Spleen (tissue), 11 donors: ENCODE data around the gene CCNJ. TPM values are rescaled to one million over a fixed set of nuclear protein-coding genes. Genes with fewer than 3 reads are reported as not detected.

Source experiments
- DNase-seq: peaks from one replicate; pipeline ENCODE4 v3.0.0-alpha.2; 2020
- H3K27ac ChIP-seq, 8 donors: fragments of 200-600 bp; sonication (generic) in 7 of 8; 1 replicate in 4 of 8; 2 replicates in 4 of 8; pipeline versions ENCODE4 v1.5.0 to v1.8.0; 2016 to 2021; ENCODE audit warnings: inconsistent platforms in 4 of 8, mild to moderate bottlenecking in 4 of 8, moderate library complexity in 1 of 8
- H3K27me3 ChIP-seq, 7 donors: fragments of 200-600 bp; sonication (generic) in 6 of 7; replicated peaks in 1 of 7; 1 replicate in 4 of 7; 2 replicates in 3 of 7; pipeline versions ENCODE4 v1.5.0 to v1.8.0; 2016 to 2021; ENCODE audit warnings: inconsistent platforms in 3 of 7, mild to moderate bottlenecking in 1 of 7
- H3K36me3 ChIP-seq, 6 donors: fragments of 200-600 bp; sonication (generic) in 5 of 6; 1 replicate in 4 of 6; 2 replicates in 2 of 6; pipeline versions ENCODE4 v1.5.0 to v1.8.0; 2016 to 2021; ENCODE audit warnings: inconsistent platforms in 2 of 6
- H3K4me1 ChIP-seq, 6 donors: fragments of 200-600 bp; sonication (generic) in 5 of 6; 1 replicate in 3 of 6; 2 replicates in 3 of 6; pipeline versions ENCODE4 v1.5.0 to v1.8.0; 2016 to 2021; ENCODE audit warnings: inconsistent platforms in 3 of 6
- H3K4me3 ChIP-seq, 8 donors: fragments of 200-600 bp; sonication (generic) in 7 of 8; 1 replicate in 4 of 8; 2 replicates in 4 of 8; pipeline versions ENCODE4 v1.5.0 to v1.8.0; 2016 to 2021; ENCODE audit warnings: inconsistent platforms in 4 of 8, mild to moderate bottlenecking in 4 of 8, moderate library complexity in 2 of 8
- H3K9me3 ChIP-seq, 8 donors: fragments of 200-600 bp; sonication (generic) in 7 of 8; 1 replicate in 4 of 8; 2 replicates in 4 of 8; pipeline versions ENCODE4 v1.5.0 to v1.8.0; 2016 to 2021; ENCODE audit warnings: inconsistent platforms in 4 of 8
- CTCF ChIP-seq, 11 experiments: fragments of 200-600 bp in 7 of 11; fragments of 450-650 bp in 4 of 11; sonication (generic) in 4 of 11; IDR thresholded peaks in 8 of 11; conservative IDR thresholded peaks in 3 of 11; 1 replicate in 7 of 11; 2 replicates in 4 of 11; pipeline versions ENCODE4 v1.4.0 to v1.8.0; 2016 to 2021; ENCODE audit warnings: antibody characterized with exemption in 11 of 11, inconsistent platforms in 4 of 11, mild to moderate bottlenecking in 1 of 11
- POLR2A ChIP-seq, 3 donors: fragments of 450-650 bp; IDR thresholded peaks; one replicate each; pipeline ENCODE4 v1.5.1; 2017; ENCODE audit warnings: antibody characterized with exemption in 3 of 3, mild to moderate bottlenecking in 1 of 3
- POLR2AphosphoS5 ChIP-seq, 3 donors: sonication (generic); formaldehyde crosslinking; IDR thresholded peaks; one replicate each; pipeline ENCODE4 v1.5.1; 2017; ENCODE audit warnings: antibody characterized with exemption in 3 of 3
- WGBS, 5 donors: extraction: QIAGEN DNeasy Blood & Tissue Kit in 3 of 5; methylation state at CpG; one replicate each; pipeline versions ENCODE4 v1.1.5 to v1.1.7; 2013 to 2018; 5-methylcytosine and 5-hydroxymethylcytosine counted together
- intact Hi-C: fragments of 100-400 bp; cut with DNase I; formaldehyde crosslinking; loops from one replicate; pipeline ENCODE4 v1.15.0; 2023; ENCODE audit warnings: low total_unique reads
- polyA plus RNA-seq, 3 donors: library from polyadenylated mRNA; stranded (reverse); fragments of 200-250 nt; gene quantifications; one replicate each; pipeline ENCODE4 v1.2.1, GENCODE V29; 2013
- total RNA-seq, 7 donors: library from RNA; depleted of rRNA in 3 of 7; stranded (reverse); fragments of >200 nt in 3 of 7; fragmentation: NEBNext Ultra II Directional in 4 of 7; extraction: Animal tissue kit (Norgen Biotek cat#: 25700) in 4 of 7; gene quantifications; one replicate each; pipeline versions ENCODE4 v1.1.0 to v1.2.1, GENCODE V29; 2016 to 2021
- donor health status: healthy with polysubstance abuse.
- donor health status: DM: no; HTN: no; CAD: no; lungs with moderate emphysema.
- donor health status: DM: no; HTN: no; CAD: no.
- donor health status: Bipolar disorder and iron deficiency.
- donor health status: healthy.
- donor health status: DM: no; HTN: no; CAD: no.
- donor health status: DM: yes; HTN: yes; CAD: no.

CCNJ gene
- total and polyA plus RNA-seq, 10 donors = 2.2 to 11.8 (median 9.8) TPM

GRCh38 chr10:96074776-96075175, 31.4 kb downstream of the CCNJ start:
- intact Hi-C loops = no loop called here
- Histone ChIP-seq H3K27ac (no peak overlapping the region), H3K9me3 (no peaks in the 10 kb centered on the region), H3K4me1 (no peaks in the 10 kb centered on the region), H3K4me3 (no peak overlapping the region), H3K27me3 (no peaks in the 10 kb centered on the region), H3K36me3 (no peaks in the 10 kb centered on the region)
- TF ChIP-seq CTCF (IDR thresholded peaks at IDR 0.05 in 8 of 11, conservative IDR thresholded peaks at IDR 0.05 in 3 of 11) = no peak
- DNase-seq = no peak
- WGBS, 5 donors = 89 to 94% (median 92%) methylated on average over 3 of the region's 3 CpGs

GRCh38 chr10:96075977-96076376, 32.6 kb downstream of the CCNJ start:
- no peak for TF ChIP-seq POLR2A (IDR thresholded peaks at IDR 0.05)
- TF ChIP-seq CTCF (IDR thresholded peaks at IDR 0.05 in 8 of 11, conservative IDR thresholded peaks at IDR 0.05 in 3 of 11) = no peak
- no peak for TF ChIP-seq POLR2AphosphoS5 (IDR thresholded peaks at IDR 0.05)
- no peak overlapping the region for H3K27ac ChIP-seq
- DNase-seq = no peak
- H3K9me3 ChIP-seq = no peaks in the 10 kb centered on the region
- no peaks in the 10 kb centered on the region for H3K27me3 ChIP-seq
- H3K4me3 ChIP-seq = no peak overlapping the region
- H3K36me3 ChIP-seq = peaks cover 0 to 1% (median 0%) of the 10 kb centered on the region in 6 donors
- intact Hi-C loops = no loop called here
- WGBS, 5 donors = 60 to 100% (median 80%) methylated on average over 2 of the region's 2 CpGs
- H3K4me1 ChIP-seq = no peaks in the 10 kb centered on the region

GRCh38 chr10:96077156-96077555, 33.8 kb downstream of the CCNJ start:
- Histone ChIP-seq H3K36me3 (peaks cover 0 to 9% (median 0%) of the 10 kb centered on the region in 6 donors), H3K27ac (no peak overlapping the region), H3K4me3 (no peak overlapping the region), H3K27me3 (no peaks in the 10 kb centered on the region), H3K9me3 (no peaks in the 10 kb centered on the region), H3K4me1 (no peaks in the 10 kb centered on the region)
- TF ChIP-seq POLR2A (IDR thresholded peaks at IDR 0.05) = no peak
- TF ChIP-seq POLR2AphosphoS5 (IDR thresholded peaks at IDR 0.05) = no peak
- TF ChIP-seq CTCF (IDR thresholded peaks at IDR 0.05 in 8 of 11, conservative IDR thresholded peaks at IDR 0.05 in 3 of 11) = no peak
- DNase-seq = no peak
- intact Hi-C loops = no loop called here
- WGBS, 5 donors = 86 to 97% (median 91%) methylated on average over 3 of the region's 3 CpGs

GRCh38 chr10:96082153-96082552, 38.8 kb downstream of the CCNJ start:
- peaks cover 0 to 21% (median 0%) of the 10 kb centered on the region in 6 donors for H3K36me3 ChIP-seq
- WGBS, 5 donors = 78 to 97% (median 88%) methylated on average over 2 of the region's 2 CpGs
- H3K27me3 ChIP-seq = no peaks in the 10 kb centered on the region
- no peak overlapping the region for H3K4me3 ChIP-seq
- H3K27ac ChIP-seq = no peak overlapping the region
- TF ChIP-seq CTCF (IDR thresholded peaks at IDR 0.05 in 8 of 11, conservative IDR thresholded peaks at IDR 0.05 in 3 of 11) (no peak), POLR2AphosphoS5 (IDR thresholded peaks at IDR 0.05) (no peak), POLR2A (IDR thresholded peaks at IDR 0.05) (no peak)
- no peaks in the 10 kb centered on the region for H3K4me1 ChIP-seq
- H3K9me3 ChIP-seq = no peaks in the 10 kb centered on the region
- DNase-seq = no peak
- intact Hi-C loops = no loop called here
